ENCODE measurements around the gene TRIM24. TPM values are rescaled to one million over a fixed set of nuclear protein-coding genes. Genes with fewer than 3 reads are reported as not detected.

The TRIM24 gene
- total RNA-seq, 1 experiment from 2014 or later = 28.4 TPM

DNA sequence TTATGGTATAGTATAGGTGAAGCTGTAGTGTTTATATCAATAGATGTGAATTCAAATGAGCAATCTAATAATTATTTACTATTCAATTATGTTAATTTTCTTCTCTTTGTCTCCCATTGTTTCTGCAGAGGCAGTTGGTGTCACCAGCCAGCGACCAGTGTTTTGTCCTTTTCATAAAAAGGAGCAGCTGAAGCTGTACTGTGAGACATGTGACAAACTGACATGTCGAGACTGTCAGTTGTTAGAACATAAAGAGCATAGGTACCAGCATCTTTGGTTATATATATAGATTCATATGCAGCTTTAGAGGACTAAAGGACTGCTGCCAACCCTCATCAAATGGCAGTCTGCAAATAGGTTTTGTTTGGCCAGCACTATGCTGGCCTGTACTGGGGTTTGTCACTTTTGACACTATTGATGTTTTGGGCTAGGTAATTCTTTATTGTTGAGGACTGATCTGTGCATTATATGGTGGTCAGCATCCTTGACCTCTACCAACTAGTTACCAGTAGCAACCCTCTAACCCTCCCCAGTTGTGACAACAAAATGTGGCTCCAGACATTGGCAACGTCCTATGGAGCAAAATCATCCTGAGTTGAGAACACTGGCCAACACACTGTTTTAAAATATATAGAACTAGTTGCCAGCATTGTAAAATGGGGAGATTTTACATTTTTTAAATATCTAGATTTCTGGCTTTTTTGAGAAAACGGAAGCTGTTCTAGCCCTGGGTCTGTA, 59.2 kb downstream of the TRIM24 start:
- no peaks in the 10 kb centered on the region for H3K27me3 ChIP-seq (ENCODE audit: control insufficient read depth, insufficient read depth, low read length)
- no peak overlapping the region for H3K4me3 ChIP-seq (ENCODE audit: low read depth in 2 of 2, low read length in 2 of 2)
- in situ Hi-C loops (cut with HindIII; ENCODE audit: low pct_unique_long_range_greater_than_20kb, low sequenced_read_pairs) = no loop called here
- H3K4me1 ChIP-seq (ENCODE audit: control insufficient read depth, insufficient read depth, low read length) = no peaks in the 10 kb centered on the region
- intact Hi-C loops (cut with micrococcal nuclease; ENCODE audit: unreplicated experiment) = no loop called here
- peaks cover 1% of the 10 kb centered on the region; the same call in 1 of the 2 replicates for H3K9me3 ChIP-seq (ENCODE audit: control insufficient read depth, insufficient read depth, low read depth, low read length)
- ChIA-PET CTCF (no interaction called here), POLR2A (no interaction called here)
- ATAC-seq (no peak), DNase-seq (ENCODE audit: low read depth, low spot score) (no peak)
- H3K36me3 ChIP-seq (ENCODE audit: control insufficient read depth, insufficient read depth, low read length) = no peaks in the 10 kb centered on the region; the same call in 1 of the 2 replicates
- TF ChIP-seq, protein P1, sequence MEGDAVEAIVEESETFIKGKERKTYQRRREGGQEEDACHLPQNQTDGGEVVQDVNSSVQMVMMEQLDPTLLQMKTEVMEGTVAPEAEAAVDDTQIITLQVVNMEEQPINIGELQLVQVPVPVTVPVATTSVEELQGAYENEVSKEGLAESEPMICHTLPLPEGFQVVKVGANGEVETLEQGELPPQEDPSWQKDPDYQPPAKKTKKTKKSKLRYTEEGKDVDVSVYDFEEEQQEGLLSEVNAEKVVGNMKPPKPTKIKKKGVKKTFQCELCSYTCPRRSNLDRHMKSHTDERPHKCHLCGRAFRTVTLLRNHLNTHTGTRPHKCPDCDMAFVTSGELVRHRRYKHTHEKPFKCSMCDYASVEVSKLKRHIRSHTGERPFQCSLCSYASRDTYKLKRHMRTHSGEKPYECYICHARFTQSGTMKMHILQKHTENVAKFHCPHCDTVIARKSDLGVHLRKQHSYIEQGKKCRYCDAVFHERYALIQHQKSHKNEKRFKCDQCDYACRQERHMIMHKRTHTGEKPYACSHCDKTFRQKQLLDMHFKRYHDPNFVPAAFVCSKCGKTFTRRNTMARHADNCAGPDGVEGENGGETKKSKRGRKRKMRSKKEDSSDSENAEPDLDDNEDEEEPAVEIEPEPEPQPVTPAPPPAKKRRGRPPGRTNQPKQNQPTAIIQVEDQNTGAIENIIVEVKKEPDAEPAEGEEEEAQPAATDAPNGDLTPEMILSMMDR (IDR thresholded peaks at IDR 0.05) = no peak
- TF ChIP-seq, protein P2, sequence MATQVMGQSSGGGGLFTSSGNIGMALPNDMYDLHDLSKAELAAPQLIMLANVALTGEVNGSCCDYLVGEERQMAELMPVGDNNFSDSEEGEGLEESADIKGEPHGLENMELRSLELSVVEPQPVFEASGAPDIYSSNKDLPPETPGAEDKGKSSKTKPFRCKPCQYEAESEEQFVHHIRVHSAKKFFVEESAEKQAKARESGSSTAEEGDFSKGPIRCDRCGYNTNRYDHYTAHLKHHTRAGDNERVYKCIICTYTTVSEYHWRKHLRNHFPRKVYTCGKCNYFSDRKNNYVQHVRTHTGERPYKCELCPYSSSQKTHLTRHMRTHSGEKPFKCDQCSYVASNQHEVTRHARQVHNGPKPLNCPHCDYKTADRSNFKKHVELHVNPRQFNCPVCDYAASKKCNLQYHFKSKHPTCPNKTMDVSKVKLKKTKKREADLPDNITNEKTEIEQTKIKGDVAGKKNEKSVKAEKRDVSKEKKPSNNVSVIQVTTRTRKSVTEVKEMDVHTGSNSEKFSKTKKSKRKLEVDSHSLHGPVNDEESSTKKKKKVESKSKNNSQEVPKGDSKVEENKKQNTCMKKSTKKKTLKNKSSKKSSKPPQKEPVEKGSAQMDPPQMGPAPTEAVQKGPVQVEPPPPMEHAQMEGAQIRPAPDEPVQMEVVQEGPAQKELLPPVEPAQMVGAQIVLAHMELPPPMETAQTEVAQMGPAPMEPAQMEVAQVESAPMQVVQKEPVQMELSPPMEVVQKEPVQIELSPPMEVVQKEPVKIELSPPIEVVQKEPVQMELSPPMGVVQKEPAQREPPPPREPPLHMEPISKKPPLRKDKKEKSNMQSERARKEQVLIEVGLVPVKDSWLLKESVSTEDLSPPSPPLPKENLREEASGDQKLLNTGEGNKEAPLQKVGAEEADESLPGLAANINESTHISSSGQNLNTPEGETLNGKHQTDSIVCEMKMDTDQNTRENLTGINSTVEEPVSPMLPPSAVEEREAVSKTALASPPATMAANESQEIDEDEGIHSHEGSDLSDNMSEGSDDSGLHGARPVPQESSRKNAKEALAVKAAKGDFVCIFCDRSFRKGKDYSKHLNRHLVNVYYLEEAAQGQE (IDR thresholded peaks at IDR 0.05; ENCODE audit: insufficient read depth in 1 of 2, low read depth in 2 of 2, low read length in 1 of 2) = no peak
- TF ChIP-seq POLR2AphosphoS5 (IDR thresholded peaks at IDR 0.05; ENCODE audit: low read depth, low read length) (no peak), SIN3A (IDR thresholded peaks at IDR 0.05; ENCODE audit: borderline replicate concordance, insufficient read depth, low read depth, low read length) (no peak), TCF7L2 (IDR thresholded peaks at IDR 0.05; ENCODE audit: low read depth, low read length) (no peak)
- no peak overlapping the region for H3K27ac ChIP-seq (ENCODE audit: low read length)
- BruUV-seq (replicated peaks) = no TSS peak

DNA sequence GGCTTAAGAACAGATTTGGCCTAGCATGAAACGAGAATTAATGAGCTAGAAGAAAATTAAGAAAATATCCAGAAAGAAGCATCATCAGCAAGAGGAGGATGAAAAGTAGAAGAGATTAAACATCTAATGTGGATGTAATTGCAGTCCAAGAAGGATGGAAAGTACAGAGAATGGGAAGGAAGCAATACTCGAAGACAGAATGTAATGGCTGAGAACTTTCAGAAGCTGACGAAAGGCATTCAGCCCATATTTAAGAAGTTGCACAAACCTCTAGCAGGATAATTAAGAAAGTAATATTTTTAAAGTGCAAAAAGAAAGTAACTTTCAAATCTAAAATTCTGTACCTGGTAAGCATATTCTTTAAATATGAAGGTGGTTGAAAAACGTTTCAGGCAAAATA, 60.7 kb downstream of the TRIM24 start:
- DNase-seq (ENCODE audit: low read depth, low spot score) (no peak), ATAC-seq (no peak)
- H3K27ac ChIP-seq (ENCODE audit: low read length) = no peak overlapping the region
- ChIA-PET POLR2A (no interaction called here), CTCF (no interaction called here)
- H3K36me3 ChIP-seq (ENCODE audit: control insufficient read depth, insufficient read depth, low read length) = no peaks in the 10 kb centered on the region; the same call in 1 of the 2 replicates
- TF ChIP-seq POLR2AphosphoS5 (IDR thresholded peaks at IDR 0.05; ENCODE audit: low read depth, low read length) = no peak
- TF ChIP-seq TCF7L2 (IDR thresholded peaks at IDR 0.05; ENCODE audit: low read depth, low read length) = no peak
- TF ChIP-seq SIN3A (IDR thresholded peaks at IDR 0.05; ENCODE audit: borderline replicate concordance, insufficient read depth, low read depth, low read length) = no peak
- TF ChIP-seq, protein P2 (IDR thresholded peaks at IDR 0.05; ENCODE audit: insufficient read depth in 1 of 2, low read depth in 2 of 2, low read length in 1 of 2) = no peak
- TF ChIP-seq, protein P1 (IDR thresholded peaks at IDR 0.05) = no peak
- TSS peak; percentile 12 for BruUV-seq (replicated peaks)
- no peaks in the 10 kb centered on the region for H3K4me1 ChIP-seq (ENCODE audit: control insufficient read depth, insufficient read depth, low read length)
- peaks cover 12% of the 10 kb centered on the region for H3K9me3 ChIP-seq (ENCODE audit: control insufficient read depth, insufficient read depth, low read depth, low read length)
- no peak overlapping the region for H3K4me3 ChIP-seq (ENCODE audit: low read depth in 2 of 2, low read length in 2 of 2)
- in situ Hi-C loops (cut with HindIII; ENCODE audit: low pct_unique_long_range_greater_than_20kb, low sequenced_read_pairs) = no loop called here
- H3K27me3 ChIP-seq (ENCODE audit: control insufficient read depth, insufficient read depth, low read length) = no peaks in the 10 kb centered on the region
- intact Hi-C loops (cut with micrococcal nuclease; ENCODE audit: unreplicated experiment) = no loop called here

Measured in Panc1 (cell line).